H9 (cell line): ENCODE data around the gene KAT5. TPM values are rescaled to one million over a fixed set of nuclear protein-coding genes. Genes with fewer than 3 reads are reported as not detected.

ENCODE experiments used
- DNase-seq: peaks from one replicate; pipeline ENCODE4 v3.0.0-alpha.2; 2017
- H2AFZ ChIP-seq: one replicate; pipeline ENCODE4 v1.6.1; 2013; ENCODE audit warnings: mild to moderate bottlenecking, low read length, control low read depth, moderate library complexity
- H2AK5ac ChIP-seq: 2 replicates; pipeline ENCODE4 v1.6.1; 2013; ENCODE audit warnings: low read length, control low read depth, mixed read lengths; ENCODE audit not compliant: insufficient read length
- H2BK120ac ChIP-seq: one replicate; pipeline ENCODE4 v1.6.1; 2013; ENCODE audit warnings: low read depth, mild to moderate bottlenecking, low read length, control low read depth, inconsistent platforms; ENCODE audit not compliant: poor library complexity, severe bottlenecking
- H2BK12ac ChIP-seq: 2 replicates; pipeline ENCODE4 v1.6.1; 2013; ENCODE audit warnings: low read length, control low read depth, mixed read lengths, low read depth; ENCODE audit not compliant: insufficient read length
- H2BK15ac ChIP-seq: 2 replicates; pipeline ENCODE4 v1.6.1; 2013; ENCODE audit warnings: low read depth, low read length, control low read depth
- H2BK20ac ChIP-seq: one replicate; pipeline ENCODE4 v1.6.1; 2013; ENCODE audit warnings: low read depth, mild to moderate bottlenecking, low read length, control low read depth, inconsistent platforms; ENCODE audit not compliant: poor library complexity, severe bottlenecking
- H2BK5ac ChIP-seq: 2 replicates; pipeline ENCODE4 v1.6.1; 2013; ENCODE audit warnings: low read length, control low read depth, mixed read lengths; ENCODE audit not compliant: insufficient read length
- H3K14ac ChIP-seq: 2 replicates; pipeline ENCODE4 v1.6.1; 2013; ENCODE audit warnings: low read length, control low read depth; ENCODE audit not compliant: insufficient read depth
- H3K18ac ChIP-seq: 2 replicates; pipeline ENCODE4 v1.6.1; 2013; ENCODE audit warnings: low read depth, mild to moderate bottlenecking, mixed read lengths, low read length, control low read depth; ENCODE audit not compliant: insufficient read length
- H3K23ac ChIP-seq: 2 replicates; pipeline ENCODE4 v1.6.1; 2013; ENCODE audit warnings: low read length, control low read depth, mixed read lengths, low read depth; ENCODE audit not compliant: insufficient read length
- H3K23me2 ChIP-seq: 2 replicates; pipeline ENCODE4 v1.6.1; 2013; ENCODE audit warnings: low read depth, mild to moderate bottlenecking, mixed read lengths, low read length, control low read depth; ENCODE audit not compliant: insufficient read length, poor library complexity, severe bottlenecking
- H3K27ac ChIP-seq: 2 replicates; pipeline ENCODE4 v1.5.1; 2013; ENCODE audit warnings: low read length, control low read depth, mixed read lengths, low read depth; ENCODE audit not compliant: insufficient read length
- H3K27me3 ChIP-seq: 2 replicates; pipeline ENCODE4 v1.6.1; 2013; ENCODE audit warnings: low read length, control low read depth, inconsistent platforms; ENCODE audit not compliant: insufficient read depth
- H3K4ac ChIP-seq: 2 replicates; pipeline ENCODE4 v1.6.1; 2013; ENCODE audit warnings: low read depth, mild to moderate bottlenecking, control low read depth, inconsistent platforms, low read length, moderate library complexity
- H3K4me1 ChIP-seq: 2 replicates; pipeline ENCODE4 v1.6.1; 2013; ENCODE audit warnings: low read length, control low read depth, inconsistent platforms; ENCODE audit not compliant: insufficient read depth
- H3K4me2 ChIP-seq: 2 replicates; pipeline ENCODE4 v1.6.1; 2013; ENCODE audit warnings: low read length, control low read depth, mixed read lengths; ENCODE audit not compliant: insufficient read length, insufficient read depth
- H3K56ac ChIP-seq: 2 replicates; pipeline ENCODE4 v1.6.1; 2013; ENCODE audit warnings: low read depth, mild to moderate bottlenecking, mixed read lengths, low read length, control low read depth; ENCODE audit not compliant: insufficient read length
- H3K79me1 ChIP-seq: 2 replicates; pipeline ENCODE4 v1.6.1; 2013; ENCODE audit warnings: low read depth, mild to moderate bottlenecking, moderate library complexity, low read length, control low read depth, inconsistent platforms; ENCODE audit not compliant: insufficient read depth, poor library complexity, severe bottlenecking
- H3K79me2 ChIP-seq: 2 replicates; pipeline ENCODE4 v1.6.1; 2013; ENCODE audit warnings: low read length, control low read depth, inconsistent platforms; ENCODE audit not compliant: insufficient read depth
- H3K9ac ChIP-seq: 2 replicates; pipeline ENCODE4 v1.6.1; 2013; ENCODE audit warnings: low read length, control low read depth, mixed read lengths; ENCODE audit not compliant: insufficient read length; ENCODE audit errors: extremely low read depth
- H3K9me3 ChIP-seq: one replicate; pipeline ENCODE4 v1.6.1; 2013; ENCODE audit warnings: low read depth, low read length, inconsistent platforms; ENCODE audit not compliant: control insufficient read depth
- H3T11ph ChIP-seq: one replicate; pipeline ENCODE4 v1.6.1; 2013; ENCODE audit warnings: mild to moderate bottlenecking, low read length, control low read depth, inconsistent platforms
- H4K20me1 ChIP-seq: one replicate; pipeline ENCODE4 v1.6.1; 2013; ENCODE audit not compliant: control insufficient read depth, insufficient read length, insufficient read depth
- H4K5ac ChIP-seq: 2 replicates; pipeline ENCODE4 v1.6.1; 2013; ENCODE audit warnings: low read depth, mild to moderate bottlenecking, mixed read lengths, low read length, control low read depth; ENCODE audit not compliant: insufficient read length
- H4K8ac ChIP-seq: replicated peaks from 2 replicates; pipeline ENCODE4 v1.6.1; 2013; ENCODE audit warnings: low read length, control low read depth, mixed read lengths, low read depth; ENCODE audit not compliant: insufficient read length
- H4K91ac ChIP-seq: 2 replicates; pipeline ENCODE4 v1.6.1; 2013; ENCODE audit warnings: low read depth, mild to moderate bottlenecking, moderate library complexity, mixed read lengths, low read length, control low read depth; ENCODE audit not compliant: insufficient read length
- H3K27ac Mint-ChIP-seq, 3 experiments: 2 replicates in 2 of 3; 3 replicates in 1 of 3; pipeline ENCODE4 v1.8.0; 2020 to 2021; ENCODE audit warnings: mixed read lengths in 3 of 3, mild to moderate bottlenecking in 1 of 3, moderate library complexity in 1 of 3
- H3K27me3 Mint-ChIP-seq: 2 replicates; pipeline ENCODE4 v1.8.0; 2021; ENCODE audit warnings: low read depth, mild to moderate bottlenecking, moderate library complexity, mixed read lengths
- H3K36me3 Mint-ChIP-seq, 3 experiments: 2 replicates in 2 of 3; 3 replicates in 1 of 3; pipeline ENCODE4 v1.8.0; 2020 to 2021; ENCODE audit warnings: low read depth in 3 of 3, mixed read lengths in 3 of 3; ENCODE audit not compliant: insufficient read depth in 1 of 3
- H3K4me1 Mint-ChIP-seq, 2 experiments: 2 replicates each; pipeline ENCODE4 v1.8.0; 2020; ENCODE audit warnings: mixed read lengths in 2 of 2
- H3K4me3 Mint-ChIP-seq, 2 experiments: 2 replicates in 1 of 2; 3 replicates in 1 of 2; pipeline ENCODE4 v1.8.0; 2020 to 2021; ENCODE audit warnings: mild to moderate bottlenecking in 2 of 2, mixed read lengths in 2 of 2, moderate library complexity in 1 of 2
- H3K9me3 Mint-ChIP-seq, 2 experiments: 2 replicates in 1 of 2; 3 replicates in 1 of 2; pipeline ENCODE4 v1.8.0; 2020; ENCODE audit warnings: mild to moderate bottlenecking in 2 of 2, mixed read lengths in 2 of 2, moderate library complexity in 1 of 2
- WGBS: extraction: QIAGEN DNeasy Blood & Tissue Kit; methylation state at CpG from one replicate; pipeline ENCODE4 v1.1.7; 2013; ENCODE audit warnings: missing lambda C conversion rate, low lambda C conversion rate, mixed read lengths; ENCODE audit not compliant: insufficient read length; ENCODE audit errors: extremely low coverage; 5-methylcytosine and 5-hydroxymethylcytosine counted together
- total RNA-seq: library from RNA; stranded (reverse); gene quantifications from 2 replicates; pipeline ENCODE4 v1.2.1, GENCODE V29; 2021
- TF ChIP-seq, protein P1 (sequence below): fragments of 200-600 bp; sonication (generic); conservative IDR thresholded peaks from 3 replicates; pipeline ENCODE4 v1.8.0; 2021; ENCODE audit warnings: antibody characterized with exemption, mild to moderate bottlenecking

Gene KAT5
- total RNA-seq, 1 experiment from 2014 or later = 56.7 TPM

- no peak overlapping the region for H3K4me3 Mint-ChIP-seq
These were observed 11.7 kb upstream of the KAT5 start for GRCh38 chr11:65700399-65700798.

More at GRCh38 chr11:65700399-65700798, 11.7 kb upstream of the KAT5 start:
- Histone ChIP-seq H3K79me1 (no peaks in the 10 kb centered on the region), H2BK120ac (no peak overlapping the region), H3K27me3 (no peaks in the 10 kb centered on the region), H3K56ac (no peak overlapping the region), H3K4me1 (no peaks in the 10 kb centered on the region), H4K20me1 (no peaks in the 10 kb centered on the region), H2AK5ac (no peak overlapping the region), H3K4me2 (no peak overlapping the region), H2BK5ac (no peak overlapping the region), H3K4ac (no peak overlapping the region), H3T11ph (no peak overlapping the region), H4K91ac (no peak overlapping the region), H3K14ac (no peak overlapping the region), H4K5ac (no peak overlapping the region), H3K27ac (no peak overlapping the region), H2BK15ac (no peak overlapping the region), H2AFZ (no peak overlapping the region), H3K23ac (no peak overlapping the region), H3K23me2 (no peaks in the 10 kb centered on the region), H3K79me2 (no peaks in the 10 kb centered on the region), H3K18ac (no peak overlapping the region), H3K9ac (no peak overlapping the region), H3K9me3 (no peaks in the 10 kb centered on the region), H2BK12ac (no peak overlapping the region), H2BK20ac (no peak overlapping the region), H4K8ac (no peak overlapping the region)
- no peak for DNase-seq
- no peaks in the 10 kb centered on the region for H3K36me3 Mint-ChIP-seq
- TF ChIP-seq, protein P1, sequence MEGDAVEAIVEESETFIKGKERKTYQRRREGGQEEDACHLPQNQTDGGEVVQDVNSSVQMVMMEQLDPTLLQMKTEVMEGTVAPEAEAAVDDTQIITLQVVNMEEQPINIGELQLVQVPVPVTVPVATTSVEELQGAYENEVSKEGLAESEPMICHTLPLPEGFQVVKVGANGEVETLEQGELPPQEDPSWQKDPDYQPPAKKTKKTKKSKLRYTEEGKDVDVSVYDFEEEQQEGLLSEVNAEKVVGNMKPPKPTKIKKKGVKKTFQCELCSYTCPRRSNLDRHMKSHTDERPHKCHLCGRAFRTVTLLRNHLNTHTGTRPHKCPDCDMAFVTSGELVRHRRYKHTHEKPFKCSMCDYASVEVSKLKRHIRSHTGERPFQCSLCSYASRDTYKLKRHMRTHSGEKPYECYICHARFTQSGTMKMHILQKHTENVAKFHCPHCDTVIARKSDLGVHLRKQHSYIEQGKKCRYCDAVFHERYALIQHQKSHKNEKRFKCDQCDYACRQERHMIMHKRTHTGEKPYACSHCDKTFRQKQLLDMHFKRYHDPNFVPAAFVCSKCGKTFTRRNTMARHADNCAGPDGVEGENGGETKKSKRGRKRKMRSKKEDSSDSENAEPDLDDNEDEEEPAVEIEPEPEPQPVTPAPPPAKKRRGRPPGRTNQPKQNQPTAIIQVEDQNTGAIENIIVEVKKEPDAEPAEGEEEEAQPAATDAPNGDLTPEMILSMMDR = no peak
- WGBS = no CpG with 5 or more reads among the region's 3 CpGs
- H3K27ac Mint-ChIP-seq = no peak overlapping the region
- H3K9me3 Mint-ChIP-seq = peaks cover 10 to 17% of the 10 kb centered on the region in 2 experiments; a peak in 3 of 5 replicates
- H3K4me1 Mint-ChIP-seq = peaks cover 3% of the 10 kb centered on the region in 2 experiments; a peak in 2 of 4 replicates
- peaks cover 26% of the 10 kb centered on the region for H3K27me3 Mint-ChIP-seq
